Activated CD8-positive, alpha-beta memory T cell treated with anti-CD3 and anti-CD28 coated beads, Interleukin-2, amount 50 U/mL, for 48 hours (primary cell): ENCODE data around the gene ZNF587B.
"Not testable (repeated sequence)": the region's sequence is repeated elsewhere in the genome, so short reads cannot be mapped to it uniquely, and the experiment has no call there.

Source experiments
- DNase-seq: peaks from one replicate; pipeline ENCODE4 v3.0.0-alpha.2; 2020

ZNF587B gene

GRCh38 chr19:57830071-57830602 lies at the start of gene ZNF587B:
TSS of gene ZNF587B (plus strand) at chr19:57830299. CDS start at chr19:57830529, 230 bp downstream.
- DNase-seq, result peak; percentile 72

DNA sequence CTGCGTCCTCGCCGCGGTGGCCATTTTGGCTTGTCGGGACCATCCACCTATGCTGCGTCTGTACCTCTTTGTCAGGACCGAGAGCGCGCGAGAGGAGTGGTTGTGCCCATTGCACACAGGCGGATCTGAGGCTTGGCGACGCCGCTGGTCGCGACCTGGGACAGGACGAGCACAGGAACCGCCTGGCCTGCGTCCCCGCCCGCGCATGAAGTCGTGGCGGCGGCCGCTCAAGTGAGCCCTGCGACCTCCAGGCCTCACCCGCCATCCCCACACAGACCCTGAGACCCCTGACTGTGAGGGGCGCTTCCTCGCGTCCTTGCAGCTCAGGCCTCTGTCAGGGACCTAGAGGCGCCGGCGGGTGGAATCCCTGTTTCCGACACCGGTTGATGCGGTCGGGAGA lies 43.8 kb upstream of the ZNF587B start:
- no peak for DNase-seq

- no peak for DNase-seq
These were observed 43.2 kb upstream of the ZNF587B start for GRCh38 chr19:57786906-57787305.

DNA sequence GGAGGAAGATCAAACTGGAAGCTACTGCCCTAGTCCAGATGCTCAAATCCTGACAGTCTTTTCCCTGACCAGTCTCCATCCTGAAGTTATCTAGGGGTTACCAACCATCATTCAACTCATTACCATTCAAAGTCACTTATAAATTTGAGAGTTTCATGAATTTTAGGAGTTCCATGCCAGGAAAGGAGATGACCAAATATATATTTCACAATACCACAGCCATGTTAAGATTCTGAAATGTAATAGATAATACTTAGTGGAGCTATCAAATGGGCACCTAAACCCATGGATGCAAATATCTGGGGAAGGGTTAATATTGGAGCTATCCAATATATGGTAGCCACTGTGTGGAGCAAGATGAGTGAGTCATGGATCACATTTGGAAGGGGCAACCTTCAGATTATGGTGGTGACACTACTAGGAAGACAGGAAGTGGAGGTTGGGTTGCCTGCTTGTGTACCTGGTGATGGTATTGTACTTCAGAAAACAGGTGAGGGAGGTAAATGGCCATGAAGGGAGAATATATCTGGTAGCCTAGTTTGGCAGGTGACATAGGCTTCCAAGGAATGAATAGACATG lies 41.9 kb upstream of the ZNF587B start:
- no peak for DNase-seq

- no peak for DNase-seq
These were observed 40.8 kb upstream of the ZNF587B start for GRCh38 chr19:57789288-57789687.

DNA sequence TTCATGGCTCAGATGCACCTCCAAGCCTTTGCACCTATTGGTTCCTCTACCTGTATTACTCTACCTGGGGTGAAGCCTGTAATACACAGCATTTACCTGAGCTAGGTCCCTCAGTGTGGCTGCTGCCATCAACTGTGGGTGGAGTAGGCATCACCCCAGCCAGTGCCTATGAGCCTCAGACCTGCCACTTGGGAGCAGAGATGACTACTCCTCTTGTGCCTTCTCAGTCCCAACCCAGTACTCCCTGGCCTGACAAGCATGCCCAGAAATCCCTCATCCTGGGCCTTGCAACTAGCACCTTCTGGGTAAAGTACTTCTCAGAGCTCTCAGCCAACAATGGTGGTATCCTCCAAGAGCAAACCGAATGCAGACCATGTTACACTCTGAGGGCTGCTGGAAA lies 33.5 kb upstream of the ZNF587B start:
- not testable (repeated sequence) for DNase-seq

DNA sequence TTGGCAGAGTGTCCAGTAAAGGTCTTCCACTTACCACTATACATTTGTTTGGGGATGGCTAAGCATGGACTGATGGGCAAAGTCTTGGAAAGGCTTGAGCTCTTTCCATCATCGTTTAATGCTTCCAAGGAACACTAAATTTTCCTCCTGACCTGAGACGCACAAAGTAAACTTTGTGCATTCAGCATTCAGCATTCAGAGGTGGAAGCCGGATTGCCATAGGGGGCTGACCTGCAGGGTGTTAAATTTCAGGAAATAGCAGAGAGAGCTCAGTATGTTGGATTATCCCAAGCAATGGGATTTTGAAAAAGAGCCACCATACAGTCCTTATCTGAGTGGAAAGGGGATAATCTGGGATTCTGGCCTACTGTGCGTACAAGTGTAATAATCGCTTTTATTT lies 29.4 kb upstream of the ZNF587B start:
- no peak for DNase-seq

GRCh38 chr19:57802269-57802668 lies 27.8 kb upstream of the ZNF587B start:
- DNase-seq, result no peak

DNA sequence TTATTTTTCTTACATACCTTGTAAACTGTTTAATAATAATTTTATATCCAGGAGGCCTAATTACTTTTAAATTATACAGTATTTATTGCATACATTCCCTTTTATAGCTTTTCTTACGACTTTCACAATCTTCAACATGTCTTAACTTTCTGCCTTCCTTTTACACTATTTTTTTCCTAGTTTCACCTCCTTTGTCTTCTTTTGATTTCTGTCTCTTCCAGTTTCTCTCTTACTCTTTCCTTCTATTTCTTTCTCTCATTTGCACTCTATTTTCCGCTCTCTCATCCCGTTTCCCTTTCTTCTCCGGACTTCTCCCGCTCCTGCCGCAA lies 26.9 kb upstream of the ZNF587B start:
- no peak for DNase-seq

DNA sequence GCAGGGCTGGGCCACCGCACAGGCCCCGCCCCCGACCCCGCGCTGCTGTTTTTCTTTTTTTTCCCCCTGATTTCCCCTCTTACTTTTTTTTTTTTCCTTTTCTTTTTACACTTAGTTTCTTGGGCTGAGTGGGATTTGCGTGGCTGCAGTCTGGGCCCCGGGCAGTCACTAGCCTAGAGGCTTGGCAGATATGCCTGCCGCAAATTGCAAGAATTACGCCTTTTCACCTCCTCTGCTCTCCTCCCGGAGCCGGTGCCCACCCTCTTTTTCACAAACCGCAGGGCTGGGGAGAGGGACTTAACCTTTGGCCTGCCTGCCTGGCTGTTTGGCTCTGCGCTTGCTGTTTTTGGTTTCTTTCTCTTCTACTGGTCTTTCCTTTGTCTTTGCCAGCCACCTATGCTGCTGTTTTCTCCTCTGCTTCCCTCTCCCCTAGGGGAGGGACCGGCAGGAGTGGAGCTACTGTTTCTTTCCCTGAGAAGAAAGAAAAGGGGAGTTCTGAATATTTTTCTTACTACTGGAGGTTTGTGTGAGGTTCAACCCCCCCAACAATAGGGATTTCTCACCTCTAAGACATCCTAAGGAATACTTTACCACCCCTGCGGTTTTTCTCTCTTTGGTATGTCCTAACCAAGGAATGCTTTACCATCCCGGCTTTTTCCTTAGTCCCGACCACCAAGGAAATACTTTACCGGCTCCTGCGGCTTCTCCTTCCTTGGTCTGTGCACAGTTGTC lies 26.3 kb upstream of the ZNF587B start:
- no peak for DNase-seq

GRCh38 chr19:57807541-57807940 lies 22.6 kb upstream of the ZNF587B start:
- DNase-seq, result no peak

- not testable (repeated sequence) for DNase-seq
These were observed 19.4 kb upstream of the ZNF587B start for GRCh38 chr19:57810410-57811295.

DNA sequence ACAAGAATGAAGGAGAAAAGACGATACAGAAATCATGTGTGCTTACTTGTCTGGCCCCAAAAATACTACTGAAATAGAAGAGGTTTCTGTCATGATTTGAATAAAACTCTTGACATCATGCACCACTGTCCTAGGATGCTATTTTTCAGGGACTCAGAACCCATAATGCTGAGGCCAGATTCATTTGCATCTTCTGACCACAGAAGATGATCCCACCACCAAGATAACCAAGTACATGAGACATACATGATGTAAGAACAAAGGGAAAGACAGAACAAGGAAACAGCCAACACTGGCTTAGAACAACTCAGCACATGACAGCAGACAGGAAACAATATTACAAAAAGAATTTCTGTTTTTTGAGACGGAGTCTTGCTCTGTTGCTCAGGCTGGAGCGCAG lies 17.9 kb upstream of the ZNF587B start:
- no peak for DNase-seq

- DNase-seq, result not testable (repeated sequence)
These were observed 16.9 kb upstream of the ZNF587B start for GRCh38 chr19:57812975-57813820.

DNA sequence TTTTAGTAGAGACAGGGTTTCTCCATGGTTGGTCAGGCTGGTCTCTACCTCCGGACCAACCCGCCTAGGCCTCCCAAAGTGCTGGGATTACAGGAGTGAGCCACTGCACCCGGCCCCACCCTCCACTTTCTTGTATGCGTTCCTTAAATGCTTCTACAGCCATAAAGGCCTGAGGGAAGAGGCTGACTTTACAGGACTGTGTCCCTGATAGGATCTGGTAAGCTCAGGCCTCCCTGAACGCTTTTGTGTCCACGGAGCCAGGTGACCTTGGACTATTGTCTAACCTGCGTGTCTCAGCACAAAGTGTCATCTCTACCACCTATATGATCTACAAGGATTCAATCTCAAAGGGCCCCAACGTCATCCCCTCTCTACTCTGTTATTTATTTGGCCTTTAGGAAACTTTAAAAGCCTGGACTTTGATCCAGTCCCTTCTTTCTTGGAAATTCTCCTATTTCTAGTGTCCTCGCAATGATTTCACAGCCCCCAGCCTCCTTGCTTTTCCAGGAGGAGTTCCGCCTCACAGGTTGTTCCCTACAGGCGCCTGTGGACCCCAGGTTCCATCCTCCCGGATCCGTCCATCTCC lies 16.1 kb upstream of the ZNF587B start:
- no peak for DNase-seq

- peak; percentile 82 for DNase-seq
These were observed 15.4 kb upstream of the ZNF587B start, which contains the start of gene ZNF552 for GRCh38 chr19:57814505-57815246. TSS of gene ZNF552 (minus strand) at chr19:57814913. CDS start at chr19:57814743, 170 bp downstream.

DNA sequence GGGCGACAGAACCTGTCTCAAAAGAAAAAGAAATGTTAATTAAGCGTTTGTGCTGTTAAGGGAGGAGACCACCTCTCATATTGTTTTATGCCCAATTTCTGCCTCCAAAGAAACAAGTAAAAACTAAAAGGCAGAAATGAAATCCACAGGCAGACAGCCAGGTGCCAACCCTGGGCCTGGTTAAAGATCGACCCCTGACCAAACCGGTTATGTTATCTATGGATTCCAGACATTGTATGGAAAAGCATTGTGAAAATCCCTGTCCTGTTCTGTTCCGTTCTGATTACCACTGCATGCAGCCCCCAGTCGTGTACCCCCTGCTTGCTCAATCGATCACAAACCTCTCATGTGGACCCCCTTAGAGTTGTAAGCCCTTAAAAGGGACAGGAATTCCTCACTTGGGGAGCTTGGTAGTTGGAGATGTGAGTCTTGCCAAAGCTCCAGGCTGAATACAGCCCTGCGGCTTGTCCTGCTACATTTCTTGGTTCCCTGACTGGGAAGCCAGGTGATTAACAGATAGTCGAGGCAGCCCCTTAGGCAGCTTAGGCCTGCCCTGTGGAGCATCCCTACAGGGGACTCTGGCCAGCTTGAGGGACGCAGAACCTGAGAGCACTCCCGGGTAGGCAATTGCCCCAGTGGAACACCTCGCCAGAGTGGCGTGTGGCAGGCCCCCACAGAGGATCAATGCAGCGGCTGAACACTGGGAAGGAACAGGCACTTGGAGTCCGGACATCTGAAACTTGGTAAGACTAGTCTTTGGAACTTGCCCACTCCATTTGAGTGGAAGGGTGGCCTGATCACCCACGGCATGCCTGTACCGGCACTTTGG lies 14.6 kb upstream of the ZNF587B start:
- no peak for DNase-seq

DNA sequence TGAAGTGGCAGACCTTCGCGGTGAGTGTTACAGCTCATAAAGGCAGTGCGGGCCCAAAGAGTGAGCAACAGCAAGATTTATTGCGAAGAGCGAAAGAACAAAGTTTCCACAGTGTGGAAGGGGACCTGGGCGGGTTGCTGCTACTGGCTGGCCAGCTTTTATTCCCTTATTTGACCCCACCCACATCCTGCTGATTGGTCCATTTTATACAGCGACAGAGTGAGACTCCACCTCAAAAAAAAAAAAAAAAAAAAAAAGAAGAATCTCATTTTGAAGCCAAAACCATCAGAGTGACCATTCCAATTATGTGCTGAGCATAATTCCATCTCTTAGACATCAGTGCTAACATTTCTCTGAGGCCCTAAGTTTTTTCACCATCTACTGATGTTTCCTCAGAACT lies 13.4 kb upstream of the ZNF587B start:
- no peak for DNase-seq

- DNase-seq, result no peak
These were observed 12.1 kb upstream of the ZNF587B start for GRCh38 chr19:57817976-57818375.

- no peak for DNase-seq
These were observed 11.7 kb upstream of the ZNF587B start for GRCh38 chr19:57818378-57818777.
